GM18526 (cell line): ENCODE results near the gene CDK3.

Experiments used
- POLR2A ChIP-seq: IDR thresholded peaks from 3 replicates; pipeline ENCODE4 v1.6.1; 2011; ENCODE audit not compliant: insufficient read length; ENCODE audit errors: extremely low read depth

CDK3 gene

DNA sequence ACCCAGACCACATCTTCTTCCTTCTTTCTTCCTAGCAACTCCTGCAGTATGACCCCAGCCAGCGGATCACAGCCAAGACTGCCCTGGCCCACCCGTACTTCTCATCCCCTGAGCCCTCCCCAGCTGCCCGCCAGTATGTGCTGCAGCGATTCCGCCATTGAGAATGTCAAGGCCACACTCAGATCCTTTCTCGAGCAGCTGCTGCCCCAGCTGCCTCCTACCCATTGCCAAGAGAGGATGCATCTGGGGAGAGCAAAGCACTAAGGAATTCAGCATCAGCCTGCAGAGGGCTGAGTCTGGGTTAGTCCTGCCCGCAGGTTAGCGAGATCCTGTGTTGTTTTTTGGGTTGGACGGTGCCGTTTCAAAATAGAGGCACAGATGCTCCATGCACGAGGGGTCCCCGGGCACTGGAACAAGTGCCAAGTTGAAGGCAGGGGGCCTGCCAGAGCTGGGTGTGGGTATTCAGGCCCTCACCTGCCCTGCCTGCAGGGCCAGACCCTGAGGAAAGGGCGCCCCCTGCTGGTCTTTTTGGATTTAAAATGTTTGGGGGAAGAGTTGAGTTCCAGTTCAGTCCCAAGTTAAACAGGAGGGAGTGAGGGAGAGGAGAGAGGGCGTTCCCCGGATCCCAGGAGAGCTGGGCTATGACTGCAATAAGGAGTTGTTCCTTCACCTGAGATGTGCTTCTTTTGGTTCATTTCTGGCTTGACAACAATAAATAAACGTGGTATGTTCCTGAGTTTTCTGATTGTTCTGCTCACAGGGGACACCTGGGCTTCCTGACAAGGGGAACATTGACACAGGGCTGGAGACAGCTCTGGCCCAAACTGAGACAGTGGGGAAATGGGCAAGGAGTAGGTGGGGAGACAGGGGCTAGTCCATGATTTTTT is 4.9 kb downstream of the CDK3 start:
- TF ChIP-seq POLR2A, result no peak

DNA sequence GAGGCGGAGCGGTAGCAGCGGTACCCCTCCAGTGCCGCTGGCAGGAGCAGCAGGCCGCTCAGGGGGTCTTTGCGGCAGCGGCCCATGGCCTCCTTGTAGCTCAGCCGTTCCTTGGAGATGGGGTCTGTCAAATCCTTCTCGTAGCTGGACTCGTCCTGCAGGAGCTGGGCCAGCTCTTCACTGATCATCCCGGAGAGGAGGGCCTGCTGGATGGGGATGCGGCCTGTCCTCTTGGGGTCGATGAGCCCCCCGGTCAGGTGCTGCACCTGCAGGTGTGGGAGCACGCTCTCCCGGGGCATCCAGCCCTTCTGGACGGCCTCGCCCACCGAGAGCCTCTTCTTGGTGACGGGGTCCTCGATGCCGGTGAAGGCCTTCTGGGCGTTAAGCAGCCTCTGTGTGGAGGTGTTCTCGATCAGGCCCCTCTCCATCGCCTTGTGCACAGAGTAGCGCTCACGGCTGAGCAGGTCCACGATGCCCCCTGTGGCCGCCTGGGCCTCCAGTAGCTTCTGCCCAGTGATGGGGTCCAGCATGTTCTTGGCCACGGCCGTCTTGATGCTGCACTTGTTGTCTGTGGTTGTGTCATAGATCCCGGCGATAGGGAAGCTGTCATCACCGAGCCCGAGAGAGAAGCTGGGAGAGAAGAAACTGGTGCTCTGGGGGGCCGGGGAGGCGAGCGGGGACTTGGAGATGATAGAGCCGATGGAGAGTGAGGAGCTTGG is 6.6 kb downstream of the CDK3 start:
- no peak for TF ChIP-seq POLR2A

DNA sequence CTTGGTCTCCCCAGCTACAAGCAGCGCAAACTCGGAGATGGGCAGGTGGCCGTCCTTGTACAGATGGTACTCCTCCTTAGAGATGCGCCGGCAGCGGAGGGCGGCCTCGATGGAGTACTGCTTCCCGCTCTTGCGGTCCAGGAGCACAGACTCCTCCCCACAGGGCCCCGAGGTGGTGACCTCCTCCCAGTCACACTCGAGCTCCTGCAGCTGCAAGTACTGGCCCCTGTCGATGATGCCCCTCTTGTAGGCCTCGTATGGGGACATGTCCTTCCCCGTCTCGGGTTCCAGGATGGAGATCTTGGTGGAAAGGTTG is 7.2 kb downstream of the CDK3 start:
- TF ChIP-seq POLR2A, result no peak

DNA sequence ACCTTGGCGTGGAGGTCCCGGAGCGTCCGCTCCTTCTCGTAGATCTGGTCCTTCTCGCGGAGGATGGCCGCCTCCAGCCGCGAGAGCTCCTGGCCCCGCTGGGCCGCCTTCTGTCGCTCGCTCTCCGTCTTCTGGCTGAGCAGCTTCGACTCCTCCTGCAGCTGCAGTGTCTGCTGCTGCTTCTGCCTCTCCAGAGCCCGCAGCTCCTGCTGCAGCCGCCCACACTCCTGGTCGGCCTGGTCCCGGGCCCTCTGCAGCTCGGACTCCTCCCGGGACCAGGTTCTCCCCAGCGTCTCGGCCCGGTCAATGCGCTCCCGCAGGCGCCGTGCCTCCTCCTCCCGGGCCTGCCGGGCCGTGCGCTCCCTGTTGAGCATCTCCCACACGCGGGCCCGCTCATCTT is 7.6 kb downstream of the CDK3 start:
- TF ChIP-seq POLR2A, result no peak

DNA sequence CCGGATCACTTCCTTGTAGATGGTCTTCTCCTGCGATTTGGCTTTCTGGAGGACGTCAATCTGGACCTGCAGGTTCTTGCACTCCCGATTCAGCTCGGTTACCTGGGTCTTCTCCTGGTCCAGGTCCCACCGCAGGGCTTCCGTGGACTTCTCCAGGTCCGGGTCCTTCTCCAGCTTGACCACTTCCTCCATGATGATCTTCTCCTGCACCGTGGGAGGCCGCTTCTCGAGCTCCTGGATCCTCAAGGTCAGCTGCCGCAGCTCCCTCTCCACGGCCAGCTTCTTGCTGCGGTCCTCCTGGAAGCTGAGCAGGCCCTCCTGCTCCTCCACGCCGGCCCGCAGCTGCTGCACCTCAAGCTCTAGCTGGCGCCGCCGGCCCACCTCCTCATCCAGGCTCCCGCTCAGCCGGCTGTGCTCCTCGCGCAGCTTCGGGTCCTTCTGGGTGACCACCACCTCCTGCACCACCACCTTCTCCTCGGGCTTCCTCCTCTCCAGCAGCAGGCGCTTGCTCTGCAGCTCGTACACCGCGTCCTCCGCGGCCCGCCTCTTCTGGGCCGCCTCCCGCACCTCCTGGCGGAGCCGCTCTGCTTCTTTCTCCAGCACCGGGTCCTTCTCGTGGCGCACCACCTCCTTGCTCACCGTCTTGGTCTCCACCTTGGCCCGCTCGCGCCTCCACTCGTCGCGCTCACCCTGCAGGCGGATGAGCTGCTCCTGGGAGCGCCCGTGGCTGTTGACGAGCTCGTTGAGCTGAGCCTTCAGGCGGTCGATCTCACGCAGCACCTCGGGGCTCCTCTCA is 8.2 kb downstream of the CDK3 start:
- no peak for TF ChIP-seq POLR2A

DNA sequence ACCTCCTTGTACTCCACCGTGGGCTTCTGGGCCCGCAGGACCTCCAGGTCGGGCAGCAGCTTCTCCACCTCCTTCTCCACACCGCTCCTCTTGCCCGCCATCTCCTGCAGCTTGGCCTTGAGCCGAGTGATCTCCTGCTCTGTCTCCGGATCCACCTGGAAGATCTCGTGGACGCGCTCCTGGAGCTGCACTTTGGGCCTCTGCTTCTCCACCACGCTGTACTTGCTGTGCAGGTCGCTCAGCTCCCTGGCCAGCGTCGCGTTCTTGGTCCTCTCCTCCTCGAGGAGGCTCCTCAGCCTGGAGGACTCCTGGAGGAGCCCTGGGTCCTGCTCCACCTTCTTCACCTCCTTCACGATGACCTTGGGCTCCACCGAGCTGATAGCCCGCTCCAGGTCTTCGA is 8.8 kb downstream of the CDK3 start:
- no peak for TF ChIP-seq POLR2A

DNA sequence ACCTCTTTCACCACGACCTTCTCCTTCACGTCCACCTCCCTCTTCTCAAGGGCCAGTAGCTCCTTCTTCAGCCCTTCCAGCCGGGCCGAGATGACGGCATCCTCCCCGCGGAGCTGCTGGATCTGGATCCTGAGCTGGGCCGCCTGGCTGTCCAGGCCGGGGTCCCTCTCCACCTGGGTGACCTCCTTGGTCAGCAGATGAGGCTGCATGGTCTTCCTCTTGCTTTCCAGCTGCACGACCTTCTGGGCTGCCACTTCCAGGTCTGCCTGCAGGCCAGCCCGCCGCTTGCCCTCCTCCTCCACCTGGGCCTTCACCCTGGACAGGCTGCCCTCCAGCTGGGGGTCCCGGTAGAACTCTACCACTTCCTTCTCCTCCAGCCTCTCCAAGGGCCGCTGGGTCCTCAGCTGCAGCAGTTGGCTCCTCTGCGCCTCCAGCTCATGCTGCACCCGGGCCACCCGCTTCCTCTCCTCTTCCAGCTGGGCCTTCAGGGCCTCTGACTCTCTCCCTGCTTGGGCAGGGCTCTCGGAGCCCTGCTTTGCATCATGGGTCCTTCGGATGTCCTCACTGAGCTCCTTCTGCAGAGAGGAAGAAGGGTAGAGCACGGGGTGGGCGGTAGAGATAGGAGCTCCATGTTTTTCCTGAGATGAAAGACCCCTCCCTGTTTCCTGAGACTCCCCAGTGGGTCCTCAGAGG is 9.5 kb downstream of the CDK3 start:
- no peak for TF ChIP-seq POLR2A

DNA sequence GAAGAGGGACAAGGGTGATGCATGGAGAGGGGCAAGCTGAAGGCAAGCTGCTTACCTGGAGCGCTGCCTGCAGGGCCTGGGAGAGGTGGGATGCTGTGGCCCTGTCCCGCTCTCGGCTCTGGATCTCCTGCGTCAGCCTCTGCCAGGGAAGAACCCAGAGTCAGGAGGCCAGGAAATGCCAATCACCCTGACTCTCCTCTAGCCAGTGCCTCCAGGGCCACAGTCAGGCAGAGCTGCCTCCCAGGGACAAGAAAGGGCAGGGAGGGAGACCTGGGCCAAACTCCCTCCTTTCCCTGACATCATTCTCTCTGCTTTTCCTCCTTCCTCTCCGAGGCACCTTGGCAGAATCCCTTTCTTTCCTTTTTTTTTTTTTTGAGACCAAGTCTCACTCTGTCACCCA is 11.3 kb downstream of the CDK3 start:
- no peak for TF ChIP-seq POLR2A

DNA sequence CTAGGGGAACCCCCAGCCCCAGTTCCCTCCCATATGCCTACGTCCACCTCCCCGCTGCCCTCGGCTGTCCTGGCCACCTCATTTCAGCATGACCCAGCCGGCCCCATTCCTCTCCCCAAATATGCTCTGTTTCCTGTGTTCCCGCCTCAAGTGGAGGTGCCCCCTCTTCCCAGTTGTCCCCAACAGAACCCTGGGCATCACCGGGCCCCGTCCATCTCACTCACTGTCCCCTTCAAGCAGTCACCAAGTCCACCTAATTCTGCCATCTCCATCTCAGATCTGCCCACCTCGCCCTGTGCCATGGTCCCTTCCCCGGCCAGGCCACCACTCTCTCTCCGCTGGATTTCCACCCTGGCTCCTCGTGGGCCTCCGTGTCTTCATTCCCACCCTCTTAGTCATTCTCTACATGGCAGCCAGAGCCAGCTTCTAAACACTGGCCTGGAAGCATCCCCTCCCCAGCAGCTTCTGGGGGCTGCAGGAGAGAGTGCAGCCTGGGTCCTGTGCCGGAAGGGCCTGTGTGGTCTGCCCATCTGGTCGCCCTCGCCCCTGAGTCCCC is 12.8 kb downstream of the CDK3 start:
- no peak for TF ChIP-seq POLR2A

DNA sequence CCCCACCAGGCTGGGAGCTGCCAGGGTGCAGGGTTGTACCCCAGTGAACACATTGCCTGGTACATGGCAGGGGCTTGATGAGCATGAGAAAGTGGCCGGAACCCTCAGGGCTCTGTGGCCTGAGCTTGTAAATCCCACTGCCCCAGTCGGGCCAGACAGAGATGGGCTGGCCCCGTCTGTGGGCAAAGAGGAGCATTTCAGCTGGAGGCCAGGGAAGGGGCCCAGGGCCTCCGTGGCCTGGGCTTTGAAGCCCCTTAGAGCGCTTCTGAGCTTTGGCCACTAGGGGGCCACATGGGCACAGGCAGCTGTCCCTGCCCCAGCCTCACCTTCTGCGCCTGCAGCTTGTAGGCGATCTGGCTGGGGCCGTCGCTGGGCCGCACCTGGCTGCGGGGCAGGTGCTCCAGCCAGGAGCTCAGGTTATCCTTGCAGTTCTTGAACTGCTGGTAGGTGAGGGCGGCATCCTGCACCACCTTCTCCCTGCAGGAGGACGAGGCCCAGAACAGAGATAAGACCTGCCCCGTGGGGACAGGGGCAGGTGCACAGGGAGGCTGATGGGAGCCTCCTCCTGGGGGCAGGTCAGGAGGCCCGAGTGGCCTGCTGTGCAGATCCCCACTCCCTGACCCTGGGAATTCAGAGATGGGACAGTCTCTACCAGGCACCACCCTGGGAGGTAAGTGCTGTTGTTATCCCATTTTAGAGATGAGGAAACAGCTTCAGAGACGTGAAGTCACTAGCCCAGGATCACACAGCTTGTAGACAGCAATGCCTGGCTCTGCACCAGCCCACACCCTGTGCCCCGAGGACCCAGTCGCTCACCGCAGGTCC is 13.7 kb downstream of the CDK3 start:
- no peak for TF ChIP-seq POLR2A

DNA sequence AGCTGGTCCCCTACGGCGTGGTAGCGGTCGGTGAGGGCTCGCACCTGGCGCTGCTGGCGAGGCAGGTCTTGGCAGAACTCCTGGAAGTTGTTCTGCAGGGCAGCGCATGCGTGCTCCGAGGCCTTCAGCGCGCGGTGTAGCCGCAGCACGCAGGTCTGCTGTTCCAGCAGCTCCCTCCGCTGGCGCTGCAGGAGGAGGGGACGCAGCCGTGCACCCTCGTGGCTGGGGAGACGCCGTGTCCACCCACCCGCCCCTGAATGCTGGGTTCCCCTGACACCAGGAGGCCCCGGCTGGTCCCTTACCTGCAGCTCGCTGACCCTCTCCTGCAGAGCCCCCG is 14.2 kb downstream of the CDK3 start:
- no peak for TF ChIP-seq POLR2A

DNA sequence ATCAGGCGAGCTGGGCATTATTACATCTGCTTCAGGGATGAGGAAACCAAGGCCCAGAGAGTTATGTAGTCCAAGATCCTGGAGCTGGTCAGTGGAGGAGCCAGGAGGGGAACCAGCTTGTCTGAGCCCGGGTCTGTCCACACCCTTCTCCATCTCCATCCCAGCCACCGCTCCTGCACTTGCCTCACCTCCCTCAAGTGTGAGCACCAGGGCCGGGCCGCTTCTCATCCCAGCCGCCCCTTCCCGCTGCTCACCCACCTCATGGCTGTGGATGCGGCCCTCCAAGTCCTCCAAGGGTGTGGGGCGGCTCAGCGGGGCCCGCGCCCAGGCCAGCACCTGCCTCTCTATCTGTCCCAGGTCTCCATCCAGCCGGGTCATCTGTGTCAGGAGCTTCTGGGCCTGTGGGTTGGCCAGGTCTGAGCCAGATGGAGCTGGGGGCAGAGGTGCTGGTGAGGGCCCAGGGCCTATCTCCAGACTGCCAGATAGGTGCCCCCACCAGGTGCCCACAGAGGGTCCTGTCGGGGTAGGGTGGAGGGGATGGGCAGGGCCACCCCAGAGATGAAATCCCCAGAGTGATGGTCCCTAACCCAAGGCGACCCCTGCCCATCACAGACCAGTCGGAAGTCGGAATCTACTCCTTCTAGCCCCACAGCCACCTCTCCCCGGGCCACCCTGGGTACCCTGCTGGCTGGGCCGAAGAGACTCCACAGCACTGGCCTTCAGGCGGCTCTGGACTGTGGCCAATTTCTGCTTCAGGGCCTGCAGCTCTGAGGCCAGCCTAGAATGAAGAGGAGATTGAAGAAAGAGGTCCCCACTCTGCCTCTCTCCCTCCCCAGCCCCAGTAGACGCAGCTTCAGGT is 17.1 kb downstream of the CDK3 start:
- TF ChIP-seq POLR2A, result no peak

DNA sequence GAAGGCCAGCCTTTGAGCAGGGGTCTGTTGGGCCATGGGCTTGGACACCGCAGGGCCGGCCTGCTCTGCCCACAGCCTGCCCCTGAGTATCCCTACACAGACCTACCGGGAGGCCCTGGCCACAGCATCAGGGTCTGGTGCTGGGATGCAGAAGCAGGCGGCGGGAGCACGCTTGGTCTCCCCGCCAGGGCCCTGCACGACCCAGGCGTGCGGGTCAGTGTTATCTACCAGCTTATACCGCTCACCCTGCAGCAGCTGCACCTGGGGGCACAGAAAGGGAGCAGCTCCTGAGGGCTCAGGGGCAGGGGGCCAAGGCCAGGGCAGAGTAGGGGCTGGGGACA is 17.7 kb downstream of the CDK3 start:
- TF ChIP-seq POLR2A, result no peak
